IMR-90 (cell line): ENCODE data around the gene AGBL1. TPM values are rescaled to one million over a fixed set of nuclear protein-coding genes. Genes with fewer than 3 reads are reported as not detected.

ENCODE experiments used
- ATAC-seq: fragments of 200-7000 bp; cut with Tn5 transposase; 2 replicates; pipeline ENCODE4 v1.9.1; 2020; ENCODE audit warnings: low read depth, mild to moderate bottlenecking, moderate library complexity
- BruUV-seq: library from RNA; stranded (reverse); fragments of 400-500 nt; replicated peaks from 2 replicates; lab custom pipeline; 2021; lab: Mats Ljungman, UMichigan
- CTCF ChIA-PET: fragments of 300-600 bp; formaldehyde crosslinking; extraction: SDS; loops from one replicate; lab custom pipeline; 2021; ENCODE audit warnings: antibody characterized with exemption; lab: Yijun Ruan, JAX
- POLR2A ChIA-PET: fragments of 300-600 bp; sonication (Branson Sonifier 250); formaldehyde crosslinking; loops from one replicate; lab custom pipeline; 2022; ENCODE audit warnings: antibody characterized with exemption; ENCODE audit not compliant: unreplicated experiment; lab: Charles Lee
- DNase-seq: peaks from one replicate; pipeline ENCODE4 v3.0.0; 2013
- H2AFZ ChIP-seq: replicated peaks from 2 replicates; pipeline ENCODE3; 2013; ENCODE audit warnings: low read length, mild to moderate bottlenecking; ENCODE audit not compliant: poor library complexity
- H2AK5ac ChIP-seq: 2 replicates; pipeline ENCODE4 v1.6.1; 2013; ENCODE audit warnings: low read depth, low read length, inconsistent platforms
- H2AK9ac ChIP-seq: replicated peaks from 2 replicates; pipeline ENCODE3; 2013; ENCODE audit warnings: mild to moderate bottlenecking, low read depth, low read length, moderate library complexity; ENCODE audit not compliant: poor library complexity
- H2BK120ac ChIP-seq: 2 replicates; pipeline ENCODE4 v1.6.1; 2013; ENCODE audit warnings: low read depth, low read length, inconsistent platforms
- H2BK15ac ChIP-seq: 3 replicates; pipeline ENCODE4 v1.6.1; 2013; ENCODE audit warnings: low read depth, low read length, inconsistent platforms
- H2BK20ac ChIP-seq: 2 replicates; pipeline ENCODE4 v1.6.1; 2013; ENCODE audit warnings: low read depth, mild to moderate bottlenecking, inconsistent platforms, low read length, moderate library complexity
- H2BK5ac ChIP-seq: 2 replicates; pipeline ENCODE4 v1.6.1; 2013; ENCODE audit warnings: mild to moderate bottlenecking, low read depth, low read length, inconsistent platforms; ENCODE audit not compliant: poor library complexity, severe bottlenecking
- H3K14ac ChIP-seq: replicated peaks from 2 replicates; pipeline ENCODE4 v1.6.1; 2013; ENCODE audit warnings: low read depth, low read length, inconsistent platforms
- H3K18ac ChIP-seq: 2 replicates; pipeline ENCODE4 v1.6.1; 2013; ENCODE audit warnings: low read depth, low read length, control low read depth
- H3K23ac ChIP-seq: 2 replicates; pipeline ENCODE4 v1.6.1; 2013; ENCODE audit warnings: low read depth, low read length, inconsistent platforms
- H3K27ac ChIP-seq: 2 replicates; pipeline ENCODE4 v1.5.1; 2013; ENCODE audit warnings: mild to moderate bottlenecking, control low read depth, low read length; ENCODE audit not compliant: insufficient read depth
- H3K27me3 ChIP-seq: 2 replicates; pipeline ENCODE4 v1.6.1; 2013; ENCODE audit warnings: low read length; ENCODE audit not compliant: control insufficient read depth, insufficient read depth
- H3K36me3 ChIP-seq: 2 replicates; pipeline ENCODE4 v1.6.1; 2013; ENCODE audit warnings: low read length, mixed read lengths; ENCODE audit not compliant: control insufficient read depth, insufficient read depth
- H3K4ac ChIP-seq: 2 replicates; pipeline ENCODE4 v1.6.1; 2013; ENCODE audit warnings: low read depth, low read length, inconsistent platforms
- H3K4me1 ChIP-seq: 2 replicates; pipeline ENCODE4 v1.6.1; 2013; ENCODE audit warnings: low read length, mixed read lengths; ENCODE audit not compliant: control insufficient read depth, insufficient read depth
- H3K4me2 ChIP-seq: 2 replicates; pipeline ENCODE4 v1.6.1; 2013; ENCODE audit warnings: low read depth, mild to moderate bottlenecking, control low read depth, low read length, moderate library complexity
- H3K4me3 ChIP-seq: 2 replicates; pipeline ENCODE4 v1.5.1; 2013; ENCODE audit warnings: low read depth, mild to moderate bottlenecking, control low read depth, low read length, moderate library complexity; ENCODE audit not compliant: insufficient read depth
- H3K56ac ChIP-seq: 2 replicates; pipeline ENCODE4 v1.6.1; 2013; ENCODE audit warnings: low read length, inconsistent platforms; ENCODE audit not compliant: insufficient read depth; ENCODE audit errors: extremely low read depth
- H3K79me1 ChIP-seq, 2 experiments: 2 replicates each; pipeline ENCODE4 v1.6.1; 2013; ENCODE audit warnings: low read length in 2 of 2, inconsistent platforms in 1 of 2, low read depth in 1 of 2
- H3K9ac ChIP-seq: 2 replicates; pipeline ENCODE4 v1.6.1; 2013; ENCODE audit warnings: low read depth, low read length, control low read depth
- H3K9me1 ChIP-seq: 2 replicates; pipeline ENCODE4 v1.6.1; 2013; ENCODE audit warnings: low read length, inconsistent platforms; ENCODE audit not compliant: insufficient read depth
- H3K9me3 ChIP-seq: 2 replicates; pipeline ENCODE4 v1.6.1; 2013; ENCODE audit warnings: low read length; ENCODE audit not compliant: control insufficient read depth, insufficient read depth
- H4K20me1 ChIP-seq: 2 replicates; pipeline ENCODE4 v1.6.1; 2013; ENCODE audit warnings: low read length, inconsistent platforms; ENCODE audit not compliant: insufficient read depth
- H4K5ac ChIP-seq: 2 replicates; pipeline ENCODE4 v1.6.1; 2013; ENCODE audit warnings: mild to moderate bottlenecking, low read depth, low read length, control low read depth
- H4K8ac ChIP-seq, 2 experiments: 2 replicates each; pipeline ENCODE4 v1.6.1; 2013; ENCODE audit warnings: low read depth in 2 of 2, low read length in 2 of 2, control low read depth in 1 of 2, inconsistent platforms in 1 of 2
- H4K91ac ChIP-seq: 2 replicates; pipeline ENCODE4 v1.6.1; 2013; ENCODE audit warnings: low read depth, low read length, inconsistent platforms; ENCODE audit not compliant: insufficient read depth
- FOS ChIP-seq: fragments of 150-350 bp; IDR thresholded peaks from 2 replicates; pipeline ENCODE4 v1.6.1; 2016; ENCODE audit warnings: low read depth, low read length
- MAFK ChIP-seq: IDR thresholded peaks from 2 replicates; pipeline ENCODE4 v1.6.1; 2012; ENCODE audit warnings: low read depth, low read length, improper control_type of control experiment
- POLR2A ChIP-seq: IDR thresholded peaks from 2 replicates; pipeline ENCODE4 v1.6.1; 2012; ENCODE audit warnings: mild to moderate bottlenecking, low read depth, low read length
- RAD21 ChIP-seq: IDR thresholded peaks from 2 replicates; pipeline ENCODE4 v1.6.1; 2012; ENCODE audit warnings: low read length, improper control_type of control experiment
- RFX5 ChIP-seq: IDR thresholded peaks from 2 replicates; pipeline ENCODE4 v1.8.0; 2012; ENCODE audit warnings: low read depth, mild to moderate bottlenecking, low read length, moderate library complexity
- SMC3 ChIP-seq: fragments of 150-350 bp; IDR thresholded peaks from 2 replicates; pipeline ENCODE4 v1.6.1; 2016; ENCODE audit warnings: low read depth, mild to moderate bottlenecking, antibody characterized with exemption, low read length, moderate library complexity
- dilution Hi-C: fragments of 300-500 bp; cut with HindIII; formaldehyde crosslinking; loops from one replicate; pipeline ENCODE4 v1.14.3; 2018; ENCODE audit warnings: low sequenced_read_pairs; ENCODE audit not compliant: unreplicated experiment
- in situ Hi-C: fragments of 300-500 bp; cut with MboI; formaldehyde crosslinking; loops from 3 replicates; pipeline ENCODE4 v1.14.3; 2019; ENCODE audit warnings: low sequenced_read_pairs, inconsistent platforms, mixed read lengths
- intact Hi-C: fragments of 100-400 bp; cut with micrococcal nuclease; formaldehyde crosslinking; loops from 2 replicates; pipeline ENCODE4 v1.10.0; 2022
- polyA plus RNA-seq, 3 experiments: library from polyadenylated mRNA; depleted of rRNA; stranded (reverse); fragments of >200 nt; gene quantifications; 2 replicates each; pipeline ENCODE4 v1.2.3, GENCODE V29; 2012; ENCODE audit warnings: low replicate concordance in 1 of 3
- total RNA-seq: library from RNA; depleted of rRNA; stranded (reverse); fragments of >200 nt; gene quantifications from 2 replicates; pipeline ENCODE4 v1.2.3, GENCODE V29; 2012

AGBL1 gene
- total and polyA plus RNA-seq, 2 of the 4 experiments (the other 2 are of a cell fraction): not detected

GRCh38 chr15:86649277-86649676 lies 569.6 kb downstream of the AGBL1 start:
- H3K4me1 ChIP-seq: no peaks in the 10 kb centered on the region
- no TSS peak for BruUV-seq
- H3K27ac ChIP-seq: no peak overlapping the region
- H3K4me3 ChIP-seq: no peak overlapping the region
- H4K91ac ChIP-seq: no peak overlapping the region
- no peak for TF ChIP-seq MAFK
- TF ChIP-seq POLR2A: no peak
- no peak for TF ChIP-seq RFX5
- no peak for TF ChIP-seq SMC3
- no peak for TF ChIP-seq FOS
- no peak for TF ChIP-seq RAD21
- H3K9me1 ChIP-seq: no peaks in the 10 kb centered on the region
- H3K23ac ChIP-seq: no peak overlapping the region
- ATAC-seq (no peak), DNase-seq (no peak)
- in situ Hi-C loops (no loop called here), dilution Hi-C loops (no loop called here), intact Hi-C loops (no loop called here)
- peaks cover 7% of the 10 kb centered on the region for H3K9me3 ChIP-seq
- no peaks in the 10 kb centered on the region for H3K79me1 ChIP-seq
- no peak overlapping the region for H2BK5ac ChIP-seq
- H3K27me3 ChIP-seq: no peaks in the 10 kb centered on the region
- no peak overlapping the region for H3K9ac ChIP-seq
- H4K20me1 ChIP-seq: no peaks in the 10 kb centered on the region
- no peak overlapping the region for H3K4me2 ChIP-seq
- H2AK9ac ChIP-seq: no peak overlapping the region
- H3K56ac ChIP-seq: no peak overlapping the region
- no peak overlapping the region for H2BK15ac ChIP-seq
- H3K4ac ChIP-seq: no peak overlapping the region
- no peak overlapping the region for H4K8ac ChIP-seq
- no peaks in the 10 kb centered on the region for H3K36me3 ChIP-seq
- no peak overlapping the region for H4K5ac ChIP-seq
- no peak overlapping the region for H2AK5ac ChIP-seq
- CTCF ChIA-PET: no interaction called here
- POLR2A ChIA-PET: no interaction called here
- no peak overlapping the region for H2BK20ac ChIP-seq
- H2AFZ ChIP-seq: no peak overlapping the region
- no peak overlapping the region for H3K14ac ChIP-seq
- no peak overlapping the region for H2BK120ac ChIP-seq
- no peak overlapping the region for H3K18ac ChIP-seq
